Putamen (tissue), 1 donor: ENCODE data around the gene P4HA3.
A peak's percentile ranks its signal among the peaks of the same experiment; 100 is the strongest.
"Not testable (repeated sequence)": the region's sequence is repeated elsewhere in the genome, so short reads cannot be mapped to it uniquely, and the experiment has no call there.

Source experiments
- DNase-seq: peaks from one replicate; pipeline ENCODE4 v3.0.0-alpha.2; 2016; ENCODE audit warnings: low spot score

Gene P4HA3

DNA sequence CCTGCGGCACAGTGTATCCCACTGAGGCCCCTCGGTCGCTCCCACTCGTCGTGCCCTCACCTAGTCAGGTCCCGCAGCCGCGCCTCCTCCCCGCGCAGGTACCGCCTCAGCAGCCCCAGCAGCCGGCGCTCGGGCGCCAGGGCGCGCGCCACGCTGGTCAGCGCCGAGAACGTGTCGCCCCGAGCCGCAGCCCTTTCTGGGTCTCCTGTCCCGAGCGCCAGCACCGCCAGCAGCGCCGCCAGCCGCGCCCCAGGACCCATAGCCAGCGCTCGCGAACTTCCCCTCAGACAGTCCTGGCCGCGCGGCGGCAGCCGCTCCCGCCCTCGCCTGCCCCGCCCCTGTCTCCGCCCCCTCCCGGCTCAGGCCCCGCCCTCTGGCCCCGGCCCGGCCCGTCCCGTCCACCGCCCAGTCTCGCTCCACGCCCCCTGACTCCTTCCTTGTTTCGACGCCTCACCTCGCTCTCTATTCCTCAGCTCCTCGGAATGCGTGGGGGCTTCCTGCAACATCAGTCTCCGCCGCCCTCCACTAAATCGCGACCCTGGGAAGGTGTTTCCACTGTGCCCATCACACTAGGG lies at the start of gene P4HA3:
TSS of gene P4HA3 (minus strand) at position 289 of the 575 bp plus-strand sequence. CDS start at position 260, 29 bp downstream.
- DNase-seq = no peak

- no peak for DNase-seq
Observed at GRCh38 chr11:74357449-74357848, 46.0 kb upstream of the P4HA3 start.

DNA sequence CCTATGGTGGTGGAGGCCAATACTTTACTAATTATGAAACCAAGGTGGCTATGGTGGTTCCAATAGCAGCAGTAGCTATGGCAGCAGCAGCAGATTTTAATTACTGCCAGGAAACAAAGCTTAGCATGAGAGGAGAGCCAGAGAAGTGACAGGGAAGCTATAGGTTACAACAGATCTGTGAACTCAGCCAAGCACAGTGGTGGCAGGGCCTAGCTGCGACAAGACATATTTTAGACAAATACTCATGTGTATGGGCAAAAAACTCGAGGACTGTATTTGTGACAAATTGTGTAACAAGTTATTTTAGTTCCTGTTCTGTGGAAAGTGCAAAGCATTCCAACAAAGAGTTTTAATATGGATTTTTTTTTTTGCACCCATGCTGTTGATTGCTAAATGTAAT lies 44.2 kb upstream of the P4HA3 start:
- DNase-seq = no peak

DNA sequence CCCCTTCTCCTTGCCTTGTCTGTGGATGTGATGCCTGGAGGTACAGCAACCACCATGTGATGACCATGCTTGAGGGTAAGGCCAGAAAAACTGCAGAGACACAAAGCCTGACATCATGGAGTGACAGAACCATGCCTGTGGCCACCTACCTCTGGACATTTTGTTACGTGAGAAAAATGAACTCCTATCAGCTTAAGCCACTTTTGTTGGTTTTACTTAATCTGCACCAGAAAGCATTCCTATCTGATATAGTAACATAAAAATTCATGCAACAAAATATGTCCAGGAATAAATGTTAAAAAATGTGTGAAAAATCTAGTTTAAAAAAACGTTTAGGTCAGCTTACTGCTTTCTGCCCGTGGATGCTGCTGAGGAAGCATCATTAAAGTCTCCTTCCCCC lies 42.6 kb upstream of the P4HA3 start:
- no peak for DNase-seq

- DNase-seq = no peak
Observed at GRCh38 chr11:74347381-74347780, 35.9 kb upstream of the P4HA3 start.

GRCh38 chr11:74345420-74345819 lies 34.0 kb upstream of the P4HA3 start:
- no peak for DNase-seq

DNA sequence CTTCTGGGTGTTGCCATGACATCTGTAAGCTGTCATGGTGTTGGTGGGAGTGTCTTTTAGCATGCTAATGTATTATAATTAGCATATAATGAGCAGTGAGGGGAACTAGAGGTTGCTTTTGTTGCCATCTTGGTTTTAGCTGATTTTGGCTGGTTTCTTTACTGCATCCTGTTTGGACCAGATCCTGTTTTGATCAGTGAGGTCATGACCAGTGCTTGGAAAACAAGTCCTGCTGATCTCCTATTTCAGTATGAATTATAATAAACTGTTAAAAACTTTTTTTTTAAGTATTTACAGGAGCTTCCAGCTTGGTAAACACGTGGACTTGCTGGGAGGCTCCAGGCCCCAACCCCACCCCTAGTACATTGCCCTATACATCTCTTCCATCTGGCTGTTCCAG lies 30.5 kb upstream of the P4HA3 start:
- DNase-seq = no peak

DNA sequence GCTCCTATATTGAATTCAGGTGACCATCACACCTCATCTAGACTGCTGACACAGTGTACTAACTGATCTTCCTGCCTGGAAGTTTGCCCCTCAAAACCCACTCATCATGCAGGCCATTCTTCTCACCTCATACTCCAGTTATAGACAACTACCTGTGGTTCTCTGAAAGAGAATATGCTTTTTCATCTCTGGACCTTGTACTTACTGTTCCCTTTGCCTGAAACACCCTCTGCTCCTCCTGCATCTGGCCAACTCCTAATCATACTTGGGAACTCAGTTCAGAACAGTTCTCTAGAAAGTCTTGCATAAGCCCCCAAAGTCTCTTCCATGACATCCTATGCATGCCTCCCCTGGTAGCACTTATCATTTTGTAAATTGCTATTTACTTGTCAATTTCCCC lies 28.2 kb upstream of the P4HA3 start:
- no peak for DNase-seq

- DNase-seq = no peak
Observed at GRCh38 chr11:74338963-74339362, 27.5 kb upstream of the P4HA3 start.

DNA sequence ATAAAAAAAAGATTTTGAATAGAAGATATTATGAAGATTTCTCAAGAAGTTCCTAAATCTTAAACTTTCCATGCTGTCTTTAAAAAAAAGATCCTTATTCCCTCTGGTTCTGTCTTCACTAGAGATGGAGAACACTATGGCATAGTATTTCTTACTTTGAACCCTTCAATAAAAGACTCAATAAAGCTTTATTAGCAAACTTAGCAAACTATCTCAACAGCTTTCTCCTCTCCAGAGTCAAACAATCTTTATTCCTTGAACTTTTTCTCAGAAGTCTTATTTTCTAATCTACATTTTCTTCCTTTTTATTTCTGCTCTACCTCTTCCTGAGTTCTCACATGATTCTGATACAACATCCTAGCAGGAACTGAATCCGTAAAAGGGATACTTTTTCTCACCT lies 21.8 kb upstream of the P4HA3 start:
- DNase-seq = no peak

- DNase-seq = no peak
Observed at GRCh38 chr11:74332291-74332690, 20.9 kb upstream of the P4HA3 start.

DNA sequence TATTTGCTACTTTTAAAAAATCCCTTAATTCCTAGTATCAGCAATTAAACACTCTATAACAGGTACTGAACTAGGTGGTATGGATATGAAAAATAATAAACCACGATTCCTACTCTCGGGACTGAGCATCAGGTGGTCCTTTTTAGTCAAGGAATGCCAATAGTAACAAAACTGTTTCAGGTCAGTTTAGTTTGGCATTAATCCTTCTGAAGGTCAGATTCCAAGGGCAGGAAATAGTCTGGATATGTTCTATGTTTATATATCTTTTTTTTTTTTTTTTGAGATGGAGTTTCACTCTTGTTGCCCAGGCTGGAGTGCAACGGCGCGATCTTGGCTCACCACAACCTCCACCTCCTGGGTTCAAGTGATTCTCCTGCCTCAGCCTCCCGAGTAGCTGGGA lies 19.6 kb upstream of the P4HA3 start:
- not testable (repeated sequence) for DNase-seq

- DNase-seq = no peak
Observed at GRCh38 chr11:74330075-74330858, 18.8 kb upstream of the P4HA3 start.

DNA sequence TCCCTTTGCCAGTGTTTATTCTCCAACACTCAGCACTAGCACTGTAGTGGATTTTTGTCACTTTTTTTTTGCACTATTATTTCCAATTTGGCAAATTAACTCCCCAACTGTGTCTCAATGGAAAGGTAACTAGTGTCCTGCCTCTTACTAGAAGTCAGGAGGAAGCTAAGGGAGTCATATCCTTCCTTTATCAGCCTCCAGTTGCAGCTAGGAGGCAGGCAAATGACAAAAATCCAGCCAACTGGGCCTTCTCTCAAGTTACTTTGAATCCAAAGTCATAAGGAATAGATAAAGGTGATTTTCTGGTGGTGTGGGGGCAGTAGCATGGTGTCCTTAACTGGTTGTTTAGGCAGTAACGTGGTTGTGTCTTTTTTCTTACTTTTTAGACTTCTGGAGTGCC lies 15.6 kb upstream of the P4HA3 start:
- no peak for DNase-seq

DNA sequence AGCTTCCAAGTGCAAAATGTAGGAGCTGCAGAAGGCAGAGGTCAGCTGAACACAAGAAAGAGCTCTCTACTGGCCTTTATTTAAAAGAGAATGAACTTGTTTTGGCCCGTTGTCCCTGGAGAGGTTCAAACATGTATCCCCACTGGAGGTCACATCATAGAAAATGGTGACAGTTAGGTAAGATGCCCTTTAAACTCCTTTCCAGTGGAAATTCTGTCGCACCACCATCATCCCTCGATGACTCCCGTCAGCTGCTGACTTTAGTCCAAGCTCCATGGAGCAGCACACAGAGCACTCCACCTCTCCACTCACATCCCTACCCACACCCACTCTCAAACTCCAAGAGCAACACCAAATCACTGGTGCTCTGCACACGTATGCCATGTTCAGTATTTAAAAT lies 15.2 kb upstream of the P4HA3 start:
- DNase-seq = no peak

GRCh38 chr11:74325649-74326645 lies 14.5 kb upstream of the P4HA3 start:
- peak; percentile 60 for DNase-seq

GRCh38 chr11:74322667-74323066 lies 11.2 kb upstream of the P4HA3 start:
- DNase-seq = no peak

- DNase-seq = no peak
Observed at GRCh38 chr11:74321487-74322188, 10.2 kb upstream of the P4HA3 start.

- DNase-seq = no peak
Observed at GRCh38 chr11:74320538-74320937, 9.1 kb upstream of the P4HA3 start.

DNA sequence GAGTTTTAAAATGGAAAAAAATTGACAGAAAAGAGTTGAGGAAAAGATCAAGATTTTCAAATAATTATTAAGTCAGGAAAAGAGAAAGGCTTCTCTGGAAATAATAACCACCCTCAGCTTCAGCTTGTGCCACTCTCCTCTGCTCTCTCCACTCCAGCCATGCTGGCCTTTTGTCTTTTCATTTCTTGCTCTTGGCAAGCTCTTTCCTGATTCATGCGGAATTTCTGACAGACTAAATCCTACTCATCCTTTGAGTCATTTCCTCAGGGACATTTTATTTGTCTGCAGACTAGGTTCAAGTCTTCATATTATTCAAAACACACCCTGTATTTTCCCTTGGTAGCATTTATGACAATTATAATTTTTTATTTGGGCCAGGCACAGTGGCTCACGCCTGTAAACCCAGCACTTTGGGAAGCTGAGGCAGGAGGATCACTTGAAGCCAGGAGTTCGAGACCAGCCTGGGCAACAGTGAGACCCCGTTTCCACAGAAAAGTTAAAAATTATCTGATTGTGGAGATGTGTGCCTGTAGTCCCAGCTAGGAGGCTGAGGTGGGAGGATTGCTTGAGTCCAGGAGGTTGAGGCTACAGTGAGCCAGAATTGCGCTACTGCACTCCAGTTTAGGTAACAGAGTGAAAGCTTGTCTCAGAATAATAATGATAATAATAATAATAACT lies 7.8 kb upstream of the P4HA3 start:
- no peak for DNase-seq

DNA sequence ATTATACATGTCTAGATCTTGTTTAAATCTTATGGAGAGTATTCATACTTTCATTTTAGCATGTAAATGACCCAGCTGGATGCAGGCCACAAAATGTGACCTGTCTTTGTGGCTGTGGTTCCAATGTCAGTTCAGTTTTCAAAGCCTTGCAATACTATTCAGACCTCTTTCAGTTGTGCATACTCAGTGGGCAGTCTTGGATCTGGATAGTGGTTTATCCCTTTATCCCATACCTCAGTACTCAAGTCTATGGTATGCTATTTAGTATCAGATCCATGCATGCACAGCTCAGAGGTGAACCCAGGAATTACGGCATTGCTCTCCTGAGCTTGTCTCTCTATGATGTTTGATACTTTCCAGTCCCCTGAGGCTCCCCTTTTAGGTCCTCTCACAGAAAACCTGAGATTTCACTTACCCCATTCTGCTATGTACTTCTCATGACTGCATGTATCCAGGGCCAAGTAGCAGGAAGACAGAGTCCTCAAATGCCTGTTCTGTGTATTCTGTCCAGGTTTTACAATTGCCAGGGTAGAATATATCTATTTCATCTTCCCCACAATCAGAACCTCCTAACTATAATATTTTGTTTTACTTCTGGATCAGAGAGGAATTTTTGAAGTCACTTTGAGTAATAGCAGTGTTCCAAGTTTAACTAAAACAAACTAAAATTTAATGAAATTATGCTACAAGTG lies 6.9 kb upstream of the P4HA3 start:
- no peak for DNase-seq
